WTC11 (cell line): ENCODE measurements around the gene UGT1A8. TPM values are rescaled to one million over a fixed set of nuclear protein-coding genes. Genes with fewer than 3 reads are reported as not detected.

Experiments
- ATAC-seq: fragments of 200-7000 bp; cut with Tn5 transposase; 2 replicates; pipeline ENCODE4 v1.10.0; 2021; ENCODE audit warnings: mild to moderate bottlenecking, moderate library complexity
- CTCF ChIA-PET: fragments of 300-600 bp; sonication (Branson Sonifier 250); formaldehyde crosslinking; loops from one replicate; lab custom pipeline; 2021; ENCODE audit warnings: antibody characterized with exemption; lab: Charles Lee
- POLR2A ChIA-PET: fragments of 350-600 bp; sonication (Branson Sonifier 250); formaldehyde crosslinking; loops from one replicate; lab custom pipeline; 2021; ENCODE audit warnings: antibody characterized with exemption; lab: Charles Lee
- DNase-seq: peaks from one replicate; pipeline ENCODE4 v3.0.0; 2021; ENCODE audit warnings: low spot score
- H3K27ac Mint-ChIP-seq: 2 replicates; pipeline ENCODE4 v1.8.0; 2021; ENCODE audit warnings: mixed read lengths
- H3K27me3 Mint-ChIP-seq: 2 replicates; pipeline ENCODE4 v1.8.0; 2021; ENCODE audit warnings: low read depth, mild to moderate bottlenecking, moderate library complexity, mixed read lengths
- H3K36me3 Mint-ChIP-seq: 2 replicates; pipeline ENCODE4 v1.8.0; 2021; ENCODE audit warnings: mixed read lengths
- H3K4me1 Mint-ChIP-seq: 2 replicates; pipeline ENCODE4 v1.8.0; 2022; ENCODE audit warnings: mixed read lengths
- H3K4me3 Mint-ChIP-seq: 2 replicates; pipeline ENCODE4 v1.8.0; 2021; ENCODE audit warnings: mild to moderate bottlenecking, moderate library complexity, mixed read lengths
- H3K9me3 Mint-ChIP-seq: 2 replicates; pipeline ENCODE4 v1.8.0; 2021; ENCODE audit warnings: mixed read lengths
- ATF6 ChIP-seq: sonication (generic); formaldehyde crosslinking; IDR thresholded peaks from 2 replicates; pipeline ENCODE4 v1.8.1; 2023; ENCODE audit warnings: mild to moderate bottlenecking, missing genetic modification reagents
- E2F1 ChIP-seq: sonication (generic); formaldehyde crosslinking; IDR thresholded peaks from 2 replicates; pipeline ENCODE4 v1.8.0; 2022; ENCODE audit warnings: mild to moderate bottlenecking, missing genetic modification reagents
- E2F4 ChIP-seq: sonication (generic); formaldehyde crosslinking; IDR thresholded peaks from 2 replicates; pipeline ENCODE4 v1.8.1; 2022; ENCODE audit warnings: low read depth, mild to moderate bottlenecking, moderate library complexity, missing genetic modification reagents, borderline replicate concordance
- ESRRA ChIP-seq: sonication (generic); formaldehyde crosslinking; IDR thresholded peaks from 2 replicates; pipeline ENCODE4 v1.8.1; 2022; ENCODE audit warnings: mild to moderate bottlenecking, missing genetic modification reagents, borderline replicate concordance
- GRHL2 ChIP-seq: fragments of 250-450 bp; sonication (Bioruptor Pico); IDR thresholded peaks from 2 replicates; pipeline ENCODE4 v1.8.0; 2022; ENCODE audit warnings: mild to moderate bottlenecking, moderate library complexity; ENCODE audit not compliant: insufficient replicate concordance, severe bottlenecking
- HMGXB4 ChIP-seq: sonication (generic); formaldehyde crosslinking; IDR thresholded peaks from 2 replicates; pipeline ENCODE4 v1.8.1; 2023; ENCODE audit warnings: mild to moderate bottlenecking, moderate library complexity, missing genetic modification reagents
- MAX ChIP-seq: sonication (generic); formaldehyde crosslinking; IDR thresholded peaks from 2 replicates; pipeline ENCODE4 v1.8.0; 2022; ENCODE audit warnings: mild to moderate bottlenecking, missing genetic modification reagents
- NFE2L1 ChIP-seq: sonication (generic); formaldehyde crosslinking; IDR thresholded peaks from 2 replicates; pipeline ENCODE4 v1.8.1; 2023; ENCODE audit warnings: missing genetic modification reagents
- NFYB ChIP-seq: sonication (generic); formaldehyde crosslinking; conservative IDR thresholded peaks from 2 replicates; pipeline ENCODE4 v1.8.0; 2022; ENCODE audit warnings: low read depth, missing genetic modification reagents
- NR1H2 ChIP-seq: sonication (generic); formaldehyde crosslinking; IDR thresholded peaks from 2 replicates; pipeline ENCODE4 v1.9.0; 2021; ENCODE audit warnings: mild to moderate bottlenecking, moderate library complexity, missing genetic modification reagents
- RELA ChIP-seq: sonication (generic); formaldehyde crosslinking; IDR thresholded peaks from 2 replicates; pipeline ENCODE4 v1.8.1; 2022; ENCODE audit warnings: missing genetic modification reagents, mild to moderate bottlenecking, borderline replicate concordance
- SP1 ChIP-seq: sonication (generic); formaldehyde crosslinking; conservative IDR thresholded peaks from 2 replicates; pipeline ENCODE4 v1.8.1; 2022; ENCODE audit warnings: missing genetic modification reagents
- STAT6 ChIP-seq: sonication (generic); formaldehyde crosslinking; conservative IDR thresholded peaks from 2 replicates; pipeline ENCODE4 v1.8.1; 2023; ENCODE audit warnings: mild to moderate bottlenecking, low read depth, missing genetic modification reagents, moderate library complexity
- TP53 ChIP-seq: sonication (generic); formaldehyde crosslinking; IDR thresholded peaks from 2 replicates; pipeline ENCODE4 v1.8.1; 2023; ENCODE audit warnings: mild to moderate bottlenecking, missing genetic modification reagents
- ZBTB21 ChIP-seq: sonication (generic); formaldehyde crosslinking; IDR thresholded peaks from 2 replicates; pipeline ENCODE4 v1.8.1; 2023; ENCODE audit warnings: mild to moderate bottlenecking, missing genetic modification reagents, borderline replicate concordance
- ZMAT4 ChIP-seq: fragments of 250-450 bp; sonication (Bioruptor Pico); IDR thresholded peaks from 2 replicates; pipeline ENCODE4 v1.9.0; 2021; ENCODE audit warnings: mild to moderate bottlenecking
- ZNF232 ChIP-seq: sonication (generic); formaldehyde crosslinking; IDR thresholded peaks from 2 replicates; pipeline ENCODE4 v1.8.0; 2022; ENCODE audit warnings: mild to moderate bottlenecking, missing genetic modification reagents
- total RNA-seq: library from RNA; stranded (reverse); gene quantifications from 3 replicates; pipeline ENCODE4 v1.2.3, GENCODE V29; 2021

UGT1A8 gene
- total RNA-seq, 1 experiment from 2014 or later = 0.13 TPM

- Mint-ChIP-seq H3K9me3 (peaks cover 11% of the 10 kb centered on the region; the same call in 1 of the 2 replicates), H3K4me1 (no peaks in the 10 kb centered on the region), H3K27ac (no peak overlapping the region), H3K36me3 (no peaks in the 10 kb centered on the region), H3K27me3 (no peaks in the 10 kb centered on the region; the same call in 1 of the 2 replicates)
- ChIA-PET CTCF (no interaction called here), POLR2A (no interaction called here)
- no peak for ATAC-seq
- DNase-seq = no peak
- TF ChIP-seq NFE2L1 (no peak), SP1 (CRISPR knock-in tag) (no peak), ZNF232 (CRISPR knock-in tag) (no peak), GRHL2 (CRISPR knock-in tag) (no peak), STAT6 (CRISPR knock-in tag) (no peak), ZBTB21 (CRISPR knock-in tag) (no peak), RELA (CRISPR knock-in tag) (no peak), E2F1 (no peak), NFYB (no peak), E2F4 (CRISPR knock-in tag) (no peak), MAX (no peak), NR1H2 (no peak), TP53 (CRISPR knock-in tag) (no peak), HMGXB4 (CRISPR knock-in tag) (no peak), ESRRA (CRISPR knock-in tag) (no peak), ATF6 (CRISPR knock-in tag) (no peak), ZMAT4 (CRISPR knock-in tag) (no peak)
- TF ChIP-seq, all 79 proteins: peak for 0
- H3K4me3 Mint-ChIP-seq = no peak overlapping the region
These were observed 190.8 kb downstream of the UGT1A8 start for GRCh38 chr2:233807966-233808935.
